ENCODE data around the gene BCAS3.
"Not testable (repeated sequence)": the region's sequence is repeated elsewhere in the genome, so short reads cannot be mapped to it uniquely, and the experiment has no call there.

The BCAS3 gene

DNA sequence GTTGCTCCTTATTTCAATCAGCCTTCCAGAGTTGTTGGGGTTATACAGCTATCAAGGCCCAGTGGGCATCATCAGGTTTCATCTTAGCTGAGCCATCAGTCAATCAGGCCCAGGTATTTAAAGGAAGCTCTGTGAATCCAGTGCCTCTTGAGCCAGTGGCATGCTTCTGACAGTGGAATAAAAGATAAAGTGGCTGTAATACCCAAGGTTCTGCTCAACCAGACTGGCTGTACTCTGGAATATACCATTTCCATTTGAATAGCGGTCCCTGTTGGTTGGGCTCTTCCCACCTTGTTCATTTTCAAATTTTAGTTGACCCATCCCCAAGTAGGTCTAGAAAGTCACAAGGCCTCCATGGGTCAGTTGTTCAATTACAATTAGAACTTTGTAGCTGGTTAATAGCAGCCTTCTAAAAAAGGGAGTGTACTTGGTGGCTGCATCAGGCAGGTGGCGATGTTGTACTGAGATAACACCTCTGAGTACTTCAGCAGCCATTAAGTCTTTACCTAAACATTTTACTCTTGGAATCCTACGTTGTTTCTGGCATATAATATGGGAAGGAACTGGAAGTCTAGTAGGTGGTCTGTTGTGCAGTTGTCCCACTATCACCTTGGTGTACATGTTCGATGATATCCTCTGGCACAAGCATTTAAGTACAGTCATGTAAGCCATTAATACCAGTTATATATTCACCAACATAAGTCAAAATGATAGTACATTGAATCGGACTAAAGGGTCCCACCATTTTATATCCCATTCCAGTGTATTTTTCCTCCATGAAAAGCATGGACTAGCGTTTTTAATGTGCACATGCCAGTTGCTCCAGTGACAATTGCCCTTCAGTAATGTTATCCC is 294.1 kb downstream of the BCAS3 start:
- Histone ChIP-seq H3K27ac (no peak overlapping the region), H3K4me3 (no peak overlapping the region)
- no peak for DNase-seq (ENCODE audit: low spot score)
- TF ChIP-seq CTCF (IDR thresholded peaks at IDR 0.05): peak; percentile 25

DNA sequence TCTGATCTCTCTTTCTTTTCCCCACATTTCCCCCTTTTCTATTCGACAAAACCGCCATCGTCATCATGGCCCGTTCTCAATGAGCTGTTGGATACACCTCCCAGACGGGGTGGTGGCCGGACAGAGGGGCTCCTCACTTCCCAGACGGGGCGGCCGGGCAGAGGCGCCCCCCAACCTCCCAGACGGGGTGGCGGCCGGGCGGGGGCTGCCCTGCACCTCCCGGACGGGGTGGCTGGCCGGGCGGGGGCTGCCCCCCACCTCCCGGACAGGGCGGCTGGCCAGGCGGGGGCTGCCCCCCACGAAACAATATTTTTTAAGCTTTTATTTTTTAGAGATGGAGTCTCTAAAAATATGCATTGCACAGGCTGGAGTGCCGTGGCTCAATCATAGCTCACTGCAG is 299.2 kb downstream of the BCAS3 start:
- H3K4me3 ChIP-seq; DNase-seq (ENCODE audit: low spot score); H3K27ac ChIP-seq: not testable (repeated sequence)

DNA sequence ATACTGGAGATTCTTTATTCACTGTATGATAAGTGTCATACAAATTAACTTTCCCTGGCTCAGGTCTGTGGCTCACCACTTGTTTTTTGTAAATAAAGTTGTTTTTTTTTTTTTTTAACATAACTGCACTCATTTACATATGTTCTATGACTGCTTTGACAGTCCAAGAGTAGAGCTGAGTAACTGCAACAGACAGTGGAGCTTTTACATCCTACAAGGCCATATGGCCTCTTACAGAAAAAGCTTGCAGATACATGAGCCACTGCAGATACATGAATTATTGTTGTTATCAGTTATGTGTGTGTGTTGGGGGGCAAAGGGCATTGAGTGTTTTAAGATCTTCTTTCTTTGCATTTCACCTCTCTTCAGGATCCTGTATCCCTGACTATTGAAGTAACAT is 311.7 kb downstream of the BCAS3 start:
- Histone ChIP-seq H3K4me3 (no peak overlapping the region), H3K27ac (no peak overlapping the region)
- DNase-seq (ENCODE audit: low spot score): no peak
- TF ChIP-seq CTCF (IDR thresholded peaks at IDR 0.05): no peak

DNA sequence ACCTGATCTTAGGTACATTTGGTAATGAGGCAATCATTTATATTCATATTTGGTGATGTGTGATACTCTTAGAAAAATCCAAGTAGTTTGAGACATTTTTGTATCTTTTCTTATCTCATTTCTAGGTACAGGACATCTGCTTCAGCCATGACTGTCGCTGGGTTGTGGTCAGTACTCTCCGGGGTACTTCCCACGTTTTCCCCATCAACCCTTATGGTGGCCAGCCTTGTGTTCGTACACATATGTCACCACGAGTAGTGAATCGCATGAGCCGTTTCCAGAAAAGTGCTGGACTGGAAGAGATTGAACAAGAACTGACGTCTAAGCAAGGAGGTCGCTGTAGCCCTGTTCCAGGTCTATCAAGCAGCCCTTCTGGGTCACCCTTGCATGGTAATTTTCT is 312.2 kb downstream of the BCAS3 start:
- no peak for TF ChIP-seq CTCF (IDR thresholded peaks at IDR 0.05)
- H3K4me3 ChIP-seq: no peak overlapping the region
- H3K27ac ChIP-seq: no peak overlapping the region
- no peak for DNase-seq (ENCODE audit: low spot score)

DNA sequence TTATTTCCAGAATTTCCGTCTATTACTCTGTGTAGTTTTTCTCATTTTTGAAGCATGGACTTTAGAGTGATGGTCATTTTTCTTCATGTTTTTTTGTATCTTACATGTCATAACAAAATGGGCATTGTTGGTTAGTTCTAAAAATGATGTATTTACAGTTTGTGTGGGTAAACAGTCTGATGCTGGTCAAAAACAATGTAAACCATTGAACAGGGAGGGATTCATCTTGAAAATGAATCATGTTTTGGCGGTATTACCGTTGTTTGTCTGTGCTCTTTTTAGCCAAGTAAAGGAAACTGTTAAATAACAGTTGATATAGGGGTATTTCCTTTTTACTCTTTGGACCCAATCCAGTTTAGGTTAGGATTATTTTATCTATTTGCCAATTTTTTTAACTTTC is 315.8 kb downstream of the BCAS3 start:
- Histone ChIP-seq H3K27ac (no peak overlapping the region), H3K4me3 (no peak overlapping the region)
- DNase-seq (ENCODE audit: low spot score): no peak
- TF ChIP-seq CTCF (IDR thresholded peaks at IDR 0.05): no peak

DNA sequence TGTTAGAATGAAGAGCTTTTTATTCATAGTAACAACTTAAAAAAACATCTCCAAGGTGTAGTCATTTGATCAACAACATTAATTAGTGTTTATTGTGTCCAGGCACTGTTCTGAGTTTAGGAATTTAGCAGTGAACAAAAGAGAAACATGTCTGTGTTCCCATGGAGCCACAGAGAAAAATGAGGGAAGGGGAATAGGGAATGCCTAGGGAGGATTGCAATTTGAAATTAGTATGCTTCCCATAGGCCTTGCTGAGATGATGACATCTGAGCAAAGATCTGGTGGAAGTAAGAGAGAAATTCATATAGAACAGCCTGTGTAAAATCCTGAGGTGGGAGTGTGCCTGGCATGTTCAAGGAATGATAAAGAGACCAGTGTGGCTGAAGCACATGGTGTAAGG is 318.0 kb downstream of the BCAS3 start:
- DNase-seq (ENCODE audit: low spot score): no peak
- Histone ChIP-seq H3K4me3 (no peak overlapping the region), H3K27ac (no peak overlapping the region)
- no peak for TF ChIP-seq CTCF (IDR thresholded peaks at IDR 0.05)

DNA sequence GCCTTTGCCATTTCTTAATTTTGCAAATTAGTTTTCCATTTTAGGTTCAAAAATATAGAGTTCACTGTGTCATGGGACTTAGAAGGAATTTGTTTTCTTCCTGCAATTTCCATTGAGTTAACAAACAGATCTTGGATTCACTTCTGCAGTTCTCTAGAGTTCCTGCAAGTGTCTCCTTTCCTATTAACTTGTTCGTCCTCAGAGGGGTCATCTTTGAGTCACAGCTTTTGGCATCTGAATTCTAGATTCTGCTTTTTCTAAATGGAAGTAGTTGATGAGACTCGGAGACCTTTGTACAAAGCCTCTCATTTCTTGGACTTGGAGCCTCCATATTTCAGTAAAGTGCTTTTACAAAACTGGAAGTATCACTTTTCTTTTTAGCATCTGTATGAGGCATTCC is 323.3 kb downstream of the BCAS3 start:
- Histone ChIP-seq H3K27ac (no peak overlapping the region), H3K4me3 (no peak overlapping the region)
- DNase-seq (ENCODE audit: low spot score): no peak
- TF ChIP-seq CTCF (IDR thresholded peaks at IDR 0.05): no peak
